ENCODE measurements around the gene SCYGR8.
"Not testable (repeated sequence)": the region's sequence is repeated elsewhere in the genome, so short reads cannot be mapped to it uniquely, and the experiment has no call there.

SCYGR8 gene, protein sequence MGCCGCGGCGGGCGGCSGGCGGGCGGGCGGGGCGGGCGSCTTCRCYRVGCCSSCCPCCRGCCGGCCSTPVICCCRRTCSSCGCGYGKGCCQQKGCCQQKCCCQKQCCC

GRCh38 chr2:227745594-227745993 lies at the start of gene SCYGR8:
TSS of gene SCYGR8 (plus strand) at chr2:227745894. CDS start at chr2:227745894, 0 bp downstream.
- H3K9me3 Mint-ChIP-seq: no peaks in the 10 kb centered on the region
- no peak within 1 kb of the TSS for H3K27ac Mint-ChIP-seq
- no peaks in the 10 kb centered on the region for H3K36me3 Mint-ChIP-seq (ENCODE audit: low read depth)
- no peaks in the 10 kb centered on the region for H3K27me3 Mint-ChIP-seq (ENCODE audit: low read depth)
- no peak within 1 kb of the TSS for H3K4me3 Mint-ChIP-seq
- H3K4me1 Mint-ChIP-seq (ENCODE audit: low read depth): no peaks in the 10 kb centered on the region

DNA sequence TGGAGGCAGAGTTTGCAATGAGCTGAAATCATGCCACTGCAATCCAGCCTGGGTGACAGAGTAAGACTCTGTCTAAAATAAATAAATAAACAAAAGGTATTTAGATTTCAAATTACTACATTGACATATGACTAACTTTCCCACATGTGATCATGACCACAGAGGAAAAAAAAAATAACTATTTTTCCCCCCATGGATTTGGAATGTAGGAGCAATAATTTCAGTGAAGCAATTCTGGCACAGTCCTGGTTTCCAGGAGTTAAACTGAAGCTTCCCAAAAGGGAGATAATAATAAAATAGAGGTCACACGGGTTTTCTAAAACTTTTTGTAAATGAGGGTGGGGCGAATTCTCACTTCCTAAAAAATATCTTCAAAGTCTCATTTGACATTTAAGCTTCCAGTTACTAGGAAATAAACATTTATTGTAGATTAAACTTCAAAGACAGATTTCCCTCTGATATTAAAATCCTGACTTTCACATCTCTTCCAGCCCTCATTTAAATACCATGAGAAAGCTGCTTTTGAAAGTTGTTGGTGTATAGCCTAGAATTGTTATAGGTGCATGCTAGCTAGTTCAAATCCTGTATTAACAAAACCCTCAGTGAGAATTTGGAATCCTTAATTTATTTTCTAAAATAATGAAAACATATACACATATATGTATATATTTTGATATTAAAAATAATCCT lies 48.6 kb upstream of the SCYGR8 start:
- Mint-ChIP-seq H3K27ac (no peak overlapping the region), H3K4me3 (no peak overlapping the region), H3K27me3 (ENCODE audit: low read depth) (peaks cover 5% of the 10 kb centered on the region), H3K9me3 (no peaks in the 10 kb centered on the region), H3K4me1 (ENCODE audit: low read depth) (no peaks in the 10 kb centered on the region), H3K36me3 (ENCODE audit: low read depth) (no peaks in the 10 kb centered on the region)

DNA sequence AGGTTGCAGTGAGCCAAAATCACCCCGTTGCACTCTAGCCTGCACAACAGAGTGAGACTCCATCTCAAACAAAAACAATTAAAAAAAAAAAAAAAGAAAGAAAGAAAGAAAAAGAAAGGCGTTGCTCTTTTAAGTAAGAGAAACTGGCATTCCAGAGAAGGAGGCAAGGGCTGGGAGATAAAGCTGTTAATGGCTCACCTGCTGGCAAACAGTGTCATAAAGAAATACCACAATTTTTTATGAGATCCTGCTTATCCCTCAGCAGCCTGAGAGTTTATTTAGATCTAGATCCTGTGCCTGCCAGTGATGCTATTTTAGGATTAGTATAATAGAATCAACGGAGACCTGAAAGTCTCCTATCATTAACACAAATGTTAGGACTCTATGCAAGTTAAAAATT lies 44.1 kb upstream of the SCYGR8 start:
- H3K27me3 Mint-ChIP-seq (ENCODE audit: low read depth): peaks cover 8% of the 10 kb centered on the region
- no peak overlapping the region for H3K4me3 Mint-ChIP-seq
- H3K27ac Mint-ChIP-seq: no peak overlapping the region
- H3K36me3 Mint-ChIP-seq (ENCODE audit: low read depth): no peaks in the 10 kb centered on the region
- H3K4me1 Mint-ChIP-seq (ENCODE audit: low read depth): no peaks in the 10 kb centered on the region
- H3K9me3 Mint-ChIP-seq: no peaks in the 10 kb centered on the region

- Mint-ChIP-seq H3K36me3 (ENCODE audit: low read depth) (no peaks in the 10 kb centered on the region), H3K27me3 (ENCODE audit: low read depth) (peaks cover 8% of the 10 kb centered on the region), H3K4me3 (no peak overlapping the region), H3K9me3 (no peaks in the 10 kb centered on the region), H3K27ac (no peak overlapping the region), H3K4me1 (ENCODE audit: low read depth) (no peaks in the 10 kb centered on the region)
Measured at GRCh38 chr2:227703280-227703732, 42.4 kb upstream of the SCYGR8 start.

DNA sequence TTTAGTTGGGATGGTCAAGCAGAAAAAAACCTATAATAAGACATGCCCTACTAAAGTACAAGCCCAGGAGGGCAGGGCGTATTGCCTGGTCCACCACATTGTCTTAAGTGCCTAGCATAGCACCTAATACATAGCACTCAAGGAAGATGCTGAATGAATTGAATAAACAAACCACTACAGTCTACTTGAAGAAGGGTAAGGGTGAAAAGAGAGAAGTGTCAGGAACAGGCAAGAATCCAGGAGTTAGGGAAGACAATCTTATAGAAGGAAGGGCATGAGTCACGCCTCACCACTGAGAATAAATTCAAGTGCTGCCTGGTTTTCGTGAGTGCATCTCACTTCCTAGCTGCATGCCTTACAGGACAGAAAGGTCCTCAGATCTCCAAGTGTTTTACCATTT lies 41.7 kb upstream of the SCYGR8 start:
- H3K27ac Mint-ChIP-seq: no peak overlapping the region
- no peaks in the 10 kb centered on the region for H3K4me1 Mint-ChIP-seq (ENCODE audit: low read depth)

DNA sequence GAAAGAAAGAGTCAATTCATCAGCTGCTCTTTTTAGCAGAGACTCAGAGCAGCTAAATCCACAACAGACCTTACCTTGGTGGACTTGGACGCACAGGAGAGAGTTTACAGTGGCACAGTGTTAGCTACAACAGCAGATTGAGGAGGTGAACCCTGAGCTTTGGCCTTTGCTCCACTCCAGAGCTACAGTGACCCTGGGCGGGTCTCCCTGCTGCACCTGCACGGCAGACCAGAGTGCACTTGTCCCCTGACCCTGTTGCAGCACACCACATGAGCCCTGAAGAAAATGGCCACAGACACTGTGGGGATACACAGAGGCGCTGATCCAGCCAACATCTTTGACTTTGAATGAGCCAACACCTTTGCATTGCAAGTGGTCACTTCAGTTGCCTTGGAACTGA lies 38.8 kb upstream of the SCYGR8 start:
- Mint-ChIP-seq H3K36me3 (ENCODE audit: low read depth) (no peaks in the 10 kb centered on the region), H3K4me1 (ENCODE audit: low read depth) (no peaks in the 10 kb centered on the region), H3K27ac (no peak overlapping the region), H3K9me3 (no peaks in the 10 kb centered on the region), H3K27me3 (ENCODE audit: low read depth) (peaks cover 8% of the 10 kb centered on the region), H3K4me3 (no peak overlapping the region)

More for the DNA sequence above, 41.7 kb upstream of the SCYGR8 start:
- H3K4me3 Mint-ChIP-seq: no peak overlapping the region
- peaks cover 8% of the 10 kb centered on the region for H3K27me3 Mint-ChIP-seq (ENCODE audit: low read depth)
- H3K36me3 Mint-ChIP-seq (ENCODE audit: low read depth): no peaks in the 10 kb centered on the region
- H3K9me3 Mint-ChIP-seq: no peaks in the 10 kb centered on the region

DNA sequence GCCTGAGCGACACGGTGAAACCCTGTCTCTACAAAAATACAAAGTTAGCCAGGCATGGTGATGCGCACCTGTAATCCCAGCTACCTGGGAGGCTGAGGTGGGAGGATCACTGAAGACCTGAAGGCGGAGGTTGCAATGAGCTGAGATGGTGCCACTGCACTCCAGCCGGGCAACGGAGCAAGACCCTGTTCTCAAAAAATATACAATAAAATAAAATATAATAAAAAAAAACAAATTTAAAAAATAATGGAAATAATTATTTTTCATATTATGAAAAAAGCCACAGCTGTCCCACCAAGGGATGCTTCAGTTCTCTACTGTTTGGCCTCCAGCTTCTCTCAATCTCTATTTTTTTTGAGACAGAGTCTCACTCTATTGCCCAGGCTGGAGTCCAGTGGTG lies 38.3 kb upstream of the SCYGR8 start:
- no peaks in the 10 kb centered on the region for H3K4me1 Mint-ChIP-seq (ENCODE audit: low read depth)
- H3K36me3 Mint-ChIP-seq (ENCODE audit: low read depth): no peaks in the 10 kb centered on the region
- H3K9me3 Mint-ChIP-seq: no peaks in the 10 kb centered on the region

GRCh38 chr2:227710986-227711385 lies 34.7 kb upstream of the SCYGR8 start:
- H3K4me1 Mint-ChIP-seq (ENCODE audit: low read depth): no peaks in the 10 kb centered on the region
- H3K27me3 Mint-ChIP-seq (ENCODE audit: low read depth): no peaks in the 10 kb centered on the region
- H3K9me3 Mint-ChIP-seq: no peaks in the 10 kb centered on the region
- H3K36me3 Mint-ChIP-seq (ENCODE audit: low read depth): no peaks in the 10 kb centered on the region
- H3K27ac Mint-ChIP-seq: no peak overlapping the region
- H3K4me3 Mint-ChIP-seq: no peak overlapping the region

More for the DNA sequence above, 38.3 kb upstream of the SCYGR8 start:
- no peak overlapping the region for H3K27ac Mint-ChIP-seq
- H3K4me3 Mint-ChIP-seq: no peak overlapping the region
- peaks cover 8% of the 10 kb centered on the region for H3K27me3 Mint-ChIP-seq (ENCODE audit: low read depth)

- no peak overlapping the region for H3K4me3 Mint-ChIP-seq
- H3K9me3 Mint-ChIP-seq: no peaks in the 10 kb centered on the region
- H3K4me1 Mint-ChIP-seq (ENCODE audit: low read depth): no peaks in the 10 kb centered on the region
- H3K36me3 Mint-ChIP-seq (ENCODE audit: low read depth): no peaks in the 10 kb centered on the region
- H3K27me3 Mint-ChIP-seq (ENCODE audit: low read depth): peaks cover 6% of the 10 kb centered on the region
- H3K27ac Mint-ChIP-seq: no peak overlapping the region
Measured at GRCh38 chr2:227713291-227713690, 32.4 kb upstream of the SCYGR8 start.

DNA sequence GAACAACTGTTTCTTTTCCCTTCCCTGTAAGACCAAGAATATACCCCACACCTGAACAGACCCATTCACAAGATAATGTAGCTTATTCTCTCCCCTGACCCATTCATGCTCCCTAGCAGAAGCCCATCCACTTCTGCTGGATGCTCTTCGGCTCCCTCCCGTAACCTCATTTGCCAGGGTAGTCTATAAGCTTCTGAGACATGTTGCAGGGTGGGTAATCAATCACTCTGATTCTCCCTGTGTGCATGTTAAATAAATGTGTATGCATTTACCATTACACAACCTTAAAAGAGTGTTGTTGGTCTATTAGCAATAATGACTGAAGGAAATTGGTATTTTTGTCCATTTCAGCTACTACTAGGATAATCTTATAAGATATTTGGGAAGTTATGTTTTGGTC lies 29.2 kb upstream of the SCYGR8 start:
- no peak overlapping the region for H3K27ac Mint-ChIP-seq
- no peaks in the 10 kb centered on the region for H3K36me3 Mint-ChIP-seq (ENCODE audit: low read depth)
- peaks cover 6% of the 10 kb centered on the region for H3K27me3 Mint-ChIP-seq (ENCODE audit: low read depth)
- H3K4me3 Mint-ChIP-seq: no peak overlapping the region
- H3K9me3 Mint-ChIP-seq: no peaks in the 10 kb centered on the region
- H3K4me1 Mint-ChIP-seq (ENCODE audit: low read depth): no peaks in the 10 kb centered on the region

DNA sequence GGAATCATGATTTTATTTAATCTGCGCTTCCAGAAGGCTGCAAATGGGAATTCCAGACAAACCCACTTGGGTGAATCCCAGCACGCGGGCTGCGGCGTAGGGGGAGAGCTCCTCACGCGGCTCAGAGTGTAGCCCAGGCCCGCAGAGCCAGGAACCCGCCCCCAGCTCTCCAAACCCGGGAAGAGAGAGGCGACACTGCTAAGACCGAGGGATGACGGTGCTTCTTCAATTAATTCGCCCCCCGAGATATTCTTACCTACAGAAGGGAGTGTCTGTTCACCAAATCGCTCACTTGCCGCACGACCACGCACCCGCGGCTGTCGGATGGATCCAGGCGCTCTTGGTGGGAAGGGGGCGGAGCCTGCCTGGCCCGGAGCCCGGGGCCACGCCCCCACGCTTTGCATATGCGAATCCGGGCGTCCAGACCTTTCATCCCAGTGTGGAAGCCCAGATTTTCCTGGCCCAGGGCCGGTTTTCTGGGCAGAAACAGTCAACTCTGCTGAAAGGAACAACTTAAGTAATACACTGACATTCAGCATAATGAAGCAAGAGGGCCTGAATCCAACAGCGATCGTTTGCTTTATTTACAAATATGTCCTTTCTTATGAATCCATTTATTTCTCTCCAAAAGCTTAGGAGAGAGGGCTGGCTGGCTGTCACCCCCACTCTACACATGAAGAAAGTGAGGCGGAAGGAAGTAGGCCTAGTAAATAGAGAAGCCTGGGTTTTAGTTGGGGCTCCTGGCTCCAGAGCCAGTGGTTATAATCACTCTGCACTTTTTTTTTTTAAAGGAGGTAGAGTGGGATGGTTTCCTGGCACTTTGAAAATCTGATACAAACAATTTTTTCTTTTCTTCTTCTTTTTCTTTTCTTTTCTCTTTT lies 27.8 kb upstream of the SCYGR8 start, which contains the start of gene SLC19A3:
TSS of gene SLC19A3 (minus strand) at position 342 of the 881 bp plus-strand sequence. CDS start 15,710 bp downstream, outside the sequence.
- no peaks in the 10 kb centered on the region for H3K36me3 Mint-ChIP-seq (ENCODE audit: low read depth)
- H3K9me3 Mint-ChIP-seq: no peaks in the 10 kb centered on the region
- no peak within 1 kb of the TSS for H3K4me3 Mint-ChIP-seq
- no peak within 1 kb of the TSS for H3K27ac Mint-ChIP-seq
- H3K27me3 Mint-ChIP-seq (ENCODE audit: low read depth): peaks cover 6% of the 10 kb centered on the region
- H3K4me1 Mint-ChIP-seq (ENCODE audit: low read depth): no peaks in the 10 kb centered on the region

DNA sequence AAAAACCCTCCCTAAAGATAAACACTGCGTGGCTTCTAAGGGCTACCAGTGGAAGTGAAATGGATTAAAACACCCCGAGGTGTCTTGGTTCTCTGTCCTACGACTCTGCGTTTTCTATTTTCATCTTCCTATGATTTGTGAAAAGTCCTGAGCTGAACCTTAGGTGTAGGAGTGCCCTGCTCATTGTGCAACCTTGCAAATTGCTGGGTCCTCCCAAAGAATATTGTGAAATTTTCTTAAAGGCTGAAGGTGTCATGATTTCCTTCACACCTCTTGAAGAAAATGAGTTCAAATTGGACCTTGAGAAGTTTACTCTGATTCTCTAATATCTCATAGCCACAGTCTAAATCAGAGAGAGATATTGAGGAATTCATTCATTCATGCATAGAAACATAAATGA lies 26.1 kb upstream of the SCYGR8 start:
- Mint-ChIP-seq H3K27me3 (ENCODE audit: low read depth) (peaks cover 6% of the 10 kb centered on the region), H3K4me1 (ENCODE audit: low read depth) (no peaks in the 10 kb centered on the region), H3K4me3 (no peak overlapping the region)

GRCh38 chr2:227720680-227721079 lies 25.0 kb upstream of the SCYGR8 start:
- Mint-ChIP-seq H3K36me3 (ENCODE audit: low read depth) (no peaks in the 10 kb centered on the region), H3K27ac (no peak overlapping the region), H3K27me3 (ENCODE audit: low read depth) (peaks cover 6% of the 10 kb centered on the region), H3K4me1 (ENCODE audit: low read depth) (no peaks in the 10 kb centered on the region), H3K4me3 (no peak overlapping the region), H3K9me3 (no peaks in the 10 kb centered on the region)

More for the DNA sequence above, 26.1 kb upstream of the SCYGR8 start:
- no peaks in the 10 kb centered on the region for H3K9me3 Mint-ChIP-seq
- no peak overlapping the region for H3K27ac Mint-ChIP-seq
- no peaks in the 10 kb centered on the region for H3K36me3 Mint-ChIP-seq (ENCODE audit: low read depth)

DNA sequence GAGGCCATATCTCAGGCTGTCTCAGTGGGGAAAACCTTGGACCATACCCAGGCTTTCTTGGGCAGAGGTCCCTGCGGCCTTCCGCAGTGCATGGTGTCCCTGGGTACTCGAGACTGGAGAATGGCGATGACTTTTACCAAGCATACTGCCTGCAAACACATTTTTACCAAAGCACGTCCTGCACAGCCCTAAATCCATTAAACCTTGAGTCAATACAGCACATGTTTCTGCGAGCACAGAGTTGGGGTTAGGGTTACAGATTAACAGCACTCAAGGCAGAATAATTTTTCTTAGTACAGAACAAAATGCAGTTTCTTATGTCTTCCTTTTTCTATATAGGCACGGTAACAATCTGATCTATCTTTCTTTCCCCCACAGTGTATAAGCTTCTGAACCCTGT lies 22.9 kb upstream of the SCYGR8 start:
- not testable (repeated sequence) for H3K4me1 Mint-ChIP-seq (ENCODE audit: low read depth); H3K4me3 Mint-ChIP-seq; H3K27me3 Mint-ChIP-seq (ENCODE audit: low read depth); H3K36me3 Mint-ChIP-seq (ENCODE audit: low read depth); H3K9me3 Mint-ChIP-seq; H3K27ac Mint-ChIP-seq
